CD4-positive, alpha-beta T cell (primary cell): ENCODE data around the gene ZC3HAV1. TPM values are rescaled to one million over a fixed set of nuclear protein-coding genes. Genes with fewer than 3 reads are reported as not detected.
"Not testable (repeated sequence)": the region's sequence is repeated elsewhere in the genome, so short reads cannot be mapped to it uniquely, and the experiment has no call there.

Source experiments
- ATAC-seq: fragments of 200-7000 bp; cut with Tn5 transposase; one replicate; pipeline ENCODE4 v1.10.0; 2022; ENCODE audit warnings: mild to moderate bottlenecking; ENCODE audit not compliant: poor library complexity
- CTCF ChIA-PET: fragments of 350-600 bp; sonication (Branson Sonifier 250); formaldehyde crosslinking; loops from one replicate; lab custom pipeline; 2021; ENCODE audit warnings: antibody characterized with exemption, inconsistent platforms; lab: Charles Lee
- POLR2A ChIA-PET: fragments of 350-600 bp; sonication (Branson Sonifier 250); formaldehyde crosslinking; loops from one replicate; lab custom pipeline; 2021; ENCODE audit warnings: antibody characterized with exemption, inconsistent platforms; lab: Charles Lee
- DNase-seq, 14 experiments: peaks; one replicate each; pipeline ENCODE4 v3.0.0-alpha.2; 2013 to 2020; ENCODE audit warnings: mixed read lengths in 2 of 14
- H3K27ac ChIP-seq, 2 donors: one replicate each; pipeline versions ENCODE4 v1.5.1 to v1.7.0; 2013; ENCODE audit warnings: low read length in 2 of 2, low read depth in 1 of 2, mild to moderate bottlenecking in 1 of 2
- H3K27me3 ChIP-seq, 2 experiments: 1 replicate in 1 of 2; 2 replicates in 1 of 2; pipeline versions ENCODE4 v1.6.1 to v1.7.0; 2013; ENCODE audit warnings: low read length in 2 of 2, control low read depth in 1 of 2, mild to moderate bottlenecking in 1 of 2, moderate library complexity in 1 of 2; ENCODE audit not compliant: insufficient read depth in 2 of 2, control insufficient read depth in 1 of 2
- H3K36me3 ChIP-seq: one replicate; pipeline ENCODE4 v1.6.1; 2013; ENCODE audit warnings: low read length, control low read depth; ENCODE audit not compliant: insufficient read depth
- H3K4me1 ChIP-seq: one replicate; pipeline ENCODE4 v1.6.1; 2013; ENCODE audit warnings: low read length, control low read depth; ENCODE audit not compliant: insufficient read depth
- H3K4me3 ChIP-seq: one replicate; pipeline ENCODE4 v1.5.1; 2013; ENCODE audit warnings: mild to moderate bottlenecking, low read length, moderate library complexity
- H3K9me3 ChIP-seq, 2 experiments: 1 replicate in 1 of 2; 2 replicates in 1 of 2; pipeline versions ENCODE4 v1.6.1 to v1.7.0; 2013; ENCODE audit warnings: low read length in 2 of 2, mild to moderate bottlenecking in 2 of 2, control low read depth in 1 of 2, moderate library complexity in 1 of 2; ENCODE audit not compliant: control insufficient read depth in 1 of 2, insufficient read depth in 1 of 2
- H3K27ac Mint-ChIP-seq: one replicate; pipeline ENCODE4 v1.8.0; 2020; ENCODE audit warnings: mixed read lengths
- H3K27me3 Mint-ChIP-seq: one replicate; pipeline ENCODE4 v1.8.0; 2021; ENCODE audit warnings: mixed read lengths
- H3K36me3 Mint-ChIP-seq: one replicate; pipeline ENCODE4 v1.8.0; 2021; ENCODE audit warnings: low read depth, mixed read lengths
- H3K4me1 Mint-ChIP-seq: one replicate; pipeline ENCODE4 v1.8.0; 2021; ENCODE audit warnings: low read depth, mixed read lengths
- H3K4me3 Mint-ChIP-seq: one replicate; pipeline ENCODE4 v1.8.0; 2020; ENCODE audit warnings: mild to moderate bottlenecking, mixed read lengths
- H3K9me3 Mint-ChIP-seq: one replicate; pipeline ENCODE4 v1.8.0; 2020; ENCODE audit warnings: mixed read lengths
- CTCF ChIP-seq: fragments of 200-600 bp; IDR thresholded peaks from one replicate; pipeline ENCODE4 v1.8.0; 2022; ENCODE audit warnings: antibody characterized with exemption, mild to moderate bottlenecking
- intact Hi-C, 2 experiments: fragments of 100-400 bp; cut with DNase I in 1 of 2; cut with micrococcal nuclease in 1 of 2; formaldehyde crosslinking; loops; one replicate each; pipeline versions ENCODE4 v1.15.1 to v1.9.0; 2023 to 2025; cut with DNase I, micrococcal nuclease
- total RNA-seq, 174 experiments: library from RNA in 2 of 174; stranded (reverse) in 2 of 174; gene quantifications; one replicate each; pipeline ENCODE4 v1.2.3 and lab custom pipeline; 2021 to 2026

The ZC3HAV1 gene
- total RNA-seq, 2 experiments from 2014 or later = 169 to 178 TPM

- no peak for TF ChIP-seq CTCF
- Mint-ChIP-seq H3K4me1 (peaks cover 56% of the 10 kb centered on the region), H3K27ac (peak overlapping the region; percentile 95), H3K36me3 (peaks cover 48% of the 10 kb centered on the region), H3K9me3 (no peaks in the 10 kb centered on the region), H3K4me3 (peak overlapping the region; percentile 99), H3K27me3 (no peaks in the 10 kb centered on the region)
- Histone ChIP-seq H3K4me1 (peaks cover 35% of the 10 kb centered on the region), H3K27ac (peak overlapping the region; percentile 97 to 98), H3K36me3 (peaks cover 21% of the 10 kb centered on the region), H3K4me3 (peak overlapping the region; percentile 97), H3K27me3 (no peaks in the 10 kb centered on the region), H3K9me3 (no peaks in the 10 kb centered on the region)
- DNase-seq (no peak), ATAC-seq (no peak)
- intact Hi-C loops = loop anchor here (1.0 to 10.0 kb wide), 9 partner anchors 15 to 952 kb away; partner anchors contain the start of genes PARP12 (in 1 of the 2), TRIM24 (in 1 of the 2) and UBN2 (in 1 of the 2)
- POLR2A ChIA-PET = interaction anchor here (0.8 to 1.6 kb wide), 8 partner anchors 9 to 223 kb away, joined by 3 to 29 read pairs (median 5); a partner anchor contains a TSS
- CTCF ChIA-PET = interaction anchor here (1.0 to 2.1 kb wide), 3 partner anchors 15 to 23 kb away, joined by 3 to 8 read pairs (median 4); a partner anchor contains a TSS
Observed at GRCh38 chr7:139109983-139110411, 477 bp upstream of the ZC3HAV1 start.

GRCh38 chr7:139108266-139109187 is 993 bp downstream of the ZC3HAV1 start:
- TF ChIP-seq CTCF = no peak
- Histone ChIP-seq H3K27ac (peak overlapping the region; percentile 97 to 98), H3K27me3 (no peaks in the 10 kb centered on the region), H3K36me3 (peaks cover 21% of the 10 kb centered on the region), H3K4me3 (peak overlapping the region; percentile 97), H3K9me3 (no peaks in the 10 kb centered on the region), H3K4me1 (peaks cover 35% of the 10 kb centered on the region)
- no peaks in the 10 kb centered on the region for H3K9me3 Mint-ChIP-seq
- H3K27ac Mint-ChIP-seq = peak overlapping the region; percentile 95
- H3K4me3 Mint-ChIP-seq = peak overlapping the region; percentile 99
- POLR2A ChIA-PET = interaction anchor here (0.7 to 2.8 kb wide), 3 partner anchors 13 to 356 kb away, joined by 5 to 36 read pairs (median 8); no protein-coding TSS in a partner anchor
- H3K27me3 Mint-ChIP-seq = no peaks in the 10 kb centered on the region
- H3K36me3 Mint-ChIP-seq = peaks cover 62% of the 10 kb centered on the region
- CTCF ChIA-PET = interaction anchor here (1.3 kb wide), 1 partner anchor 33 kb away, joined by 7 read pairs; no protein-coding TSS in a partner anchor
- intact Hi-C loops = loop anchor here (1.0 to 10.0 kb wide), 7 partner anchors 11 to 644 kb away; partner anchors contain the start of genes TRIM24 (in 1 of the 2) and UBN2 (in 1 of the 2)
- ATAC-seq (no peak), DNase-seq (peak in 3 of 14 experiments; percentile 34 to 47 (median 43))
- peaks cover 54% of the 10 kb centered on the region for H3K4me1 Mint-ChIP-seq

GRCh38 chr7:139106959-139107358 is 2.6 kb downstream of the ZC3HAV1 start:
- H3K27me3 ChIP-seq = no peaks in the 10 kb centered on the region
- peaks cover 24% of the 10 kb centered on the region for H3K36me3 ChIP-seq
- Mint-ChIP-seq H3K4me3 (peak overlapping the region; percentile 99), H3K36me3 (peaks cover 73% of the 10 kb centered on the region), H3K9me3 (no peaks in the 10 kb centered on the region), H3K27ac (peak overlapping the region; percentile 95), H3K27me3 (no peaks in the 10 kb centered on the region), H3K4me1 (peaks cover 52% of the 10 kb centered on the region)
- ChIA-PET POLR2A (interaction anchor here (0.6 to 2.8 kb wide), 6 partner anchors 10 to 36 kb away, joined by 3 to 36 read pairs (median 5); no protein-coding TSS in a partner anchor), CTCF (interaction anchor here (1.3 to 1.5 kb wide), 2 partner anchors 32 to 90 kb away, joined by 3 to 7 read pairs; no protein-coding TSS in a partner anchor)
- TF ChIP-seq CTCF = no peak
- peak overlapping the region; percentile 97 for H3K4me3 ChIP-seq
- H3K9me3 ChIP-seq = no peaks in the 10 kb centered on the region
- H3K4me1 ChIP-seq = peaks cover 36% of the 10 kb centered on the region
- ATAC-seq (no peak), DNase-seq (peak in 1 of 14 experiments; percentile 66)
- intact Hi-C loops = loop anchor here (5.0 to 10.0 kb wide), 2 partner anchors 125 to 642 kb away; partner anchors contain the start of genes TRIM24 (in 1 of the 2) and UBN2 (in 1 of the 2)
- H3K27ac ChIP-seq = peak overlapping the region; percentile 56 to 98

GRCh38 chr7:139106227-139106626 is 3.3 kb downstream of the ZC3HAV1 start:
- H3K4me1 ChIP-seq = peaks cover 31% of the 10 kb centered on the region
- peak overlapping the region; percentile 56 to 98 for H3K27ac ChIP-seq
- H3K27me3 Mint-ChIP-seq, DNase-seq, H3K9me3 Mint-ChIP-seq, H3K27me3 ChIP-seq, ATAC-seq, H3K9me3 ChIP-seq: not testable (repeated sequence)
- H3K36me3 Mint-ChIP-seq = peaks cover 80% of the 10 kb centered on the region
- H3K27ac Mint-ChIP-seq = peak overlapping the region; percentile 95
- peak overlapping the region; percentile 97 for H3K4me3 ChIP-seq
- peak overlapping the region; percentile 95 for H3K4me3 Mint-ChIP-seq
- POLR2A ChIA-PET = interaction anchor here (1.0 to 2.8 kb wide), 5 partner anchors 9 to 31 kb away, joined by 3 to 36 read pairs (median 5); no protein-coding TSS in a partner anchor
- CTCF ChIA-PET = interaction anchor here (0.7 to 1.5 kb wide), 4 partner anchors 11 to 134 kb away, joined by 3 read pairs; no protein-coding TSS in a partner anchor
- intact Hi-C loops = loop anchor here (5.0 to 10.0 kb wide), 2 partner anchors 126 to 641 kb away; partner anchors contain the start of genes TRIM24 (in 1 of the 2) and UBN2 (in 1 of the 2)
- peaks cover 50% of the 10 kb centered on the region for H3K4me1 Mint-ChIP-seq
- H3K36me3 ChIP-seq = peaks cover 26% of the 10 kb centered on the region
